Liver (tissue), 9 donors: Measurements from ENCODE around the gene CTDSP2. TPM values are rescaled to one million over a fixed set of nuclear protein-coding genes. Genes with fewer than 3 reads are reported as not detected.
A peak's percentile ranks its signal among the peaks of the same experiment; 100 is the strongest.

ENCODE experiments used
- DNase-seq: peaks from one replicate; pipeline ENCODE4 v3.0.0-alpha.2; 2017; ENCODE audit warnings: low spot score
- H3K27ac ChIP-seq, 2 donors: one replicate each; pipeline ENCODE4 v1.7.0; 2013; ENCODE audit warnings: inconsistent platforms in 2 of 2, low read length in 2 of 2, control low read depth in 1 of 2, low read depth in 1 of 2, mild to moderate bottlenecking in 1 of 2
- H3K27me3 ChIP-seq, 4 donors: one replicate each; pipeline versions ENCODE4 v1.6.1 to v1.7.0; 2013; ENCODE audit warnings: low read length in 3 of 4, inconsistent platforms in 1 of 4, mild to moderate bottlenecking in 1 of 4, moderate library complexity in 1 of 4; ENCODE audit not compliant: control insufficient read depth in 4 of 4, insufficient read depth in 4 of 4
- H3K36me3 ChIP-seq, 4 donors: one replicate each; pipeline versions ENCODE4 v1.6.1 to v1.7.0; 2013; ENCODE audit warnings: low read length in 3 of 4, mild to moderate bottlenecking in 3 of 4, low read depth in 1 of 4, moderate library complexity in 1 of 4; ENCODE audit not compliant: control insufficient read depth in 4 of 4, insufficient read depth in 3 of 4
- H3K4me1 ChIP-seq, 4 donors: one replicate each; pipeline versions ENCODE4 v1.6.1 to v1.7.0; 2013; ENCODE audit warnings: low read length in 3 of 4, mild to moderate bottlenecking in 3 of 4, moderate library complexity in 1 of 4; ENCODE audit not compliant: control insufficient read depth in 4 of 4, insufficient read depth in 4 of 4
- H3K4me3 ChIP-seq, 3 donors: one replicate each; pipeline versions ENCODE4 v1.6.1 to v1.7.0; 2013; ENCODE audit warnings: low read length in 3 of 3, control low read depth in 1 of 3, low read depth in 1 of 3, mild to moderate bottlenecking in 1 of 3
- H3K9ac ChIP-seq, 2 donors: one replicate each; pipeline ENCODE4 v1.7.0; 2013; ENCODE audit warnings: low read length in 2 of 2, mild to moderate bottlenecking in 2 of 2, moderate library complexity in 2 of 2, control low read depth in 1 of 2, low read depth in 1 of 2
- H3K9me3 ChIP-seq, 4 donors: one replicate each; pipeline versions ENCODE4 v1.6.1 to v1.7.0; 2013; ENCODE audit warnings: low read length in 3 of 4; ENCODE audit not compliant: control insufficient read depth in 4 of 4
- ATF3 ChIP-seq: IDR thresholded peaks from 2 replicates; pipeline ENCODE4 v1.6.1; 2016; ENCODE audit warnings: antibody characterized with exemption
- CTCF ChIP-seq: fragments of 150-350 bp; IDR thresholded peaks from 2 replicates; pipeline ENCODE4 v1.5.1; 2017; ENCODE audit warnings: improper control_type of control experiment, low read depth, low read length; ENCODE audit not compliant: missing input control
- EGR1 ChIP-seq, 2 donors: IDR thresholded peaks; 2 replicates each; pipeline ENCODE4 v1.6.1; 2016 to 2018; ENCODE audit warnings: antibody characterized with exemption in 2 of 2, low read depth in 2 of 2
- GABPA ChIP-seq, 2 donors: IDR thresholded peaks in 1 of 2; conservative IDR thresholded peaks in 1 of 2; 2 replicates each; pipeline ENCODE4 v1.6.1; 2016; ENCODE audit warnings: antibody characterized with exemption in 2 of 2, mild to moderate bottlenecking in 1 of 2, moderate library complexity in 1 of 2
- HNF4A ChIP-seq, 2 donors: conservative IDR thresholded peaks; 2 replicates each; pipeline ENCODE4 v1.6.1; 2016; ENCODE audit warnings: antibody characterized with exemption in 2 of 2, mild to moderate bottlenecking in 2 of 2
- JUND ChIP-seq, 2 donors: IDR thresholded peaks; 2 replicates each; pipeline ENCODE4 v1.6.1; 2016; ENCODE audit warnings: antibody characterized with exemption in 2 of 2
- MAX ChIP-seq: IDR thresholded peaks from 2 replicates; pipeline ENCODE4 v1.6.1; 2016; ENCODE audit warnings: antibody characterized with exemption
- RAD21 ChIP-seq, 2 donors: IDR thresholded peaks; 2 replicates each; pipeline ENCODE4 v1.6.1; 2016; ENCODE audit warnings: antibody characterized with exemption in 2 of 2, mild to moderate bottlenecking in 2 of 2
- REST ChIP-seq: IDR thresholded peaks from 2 replicates; pipeline ENCODE4 v1.6.1; 2016; ENCODE audit warnings: antibody characterized with exemption, mild to moderate bottlenecking
- RXRA ChIP-seq, 2 donors: IDR thresholded peaks; 2 replicates each; pipeline ENCODE4 v1.6.1; 2017 to 2018; ENCODE audit warnings: antibody characterized with exemption in 2 of 2, mild to moderate bottlenecking in 1 of 2
- SP1 ChIP-seq: IDR thresholded peaks from 2 replicates; pipeline ENCODE4 v1.6.1; 2018; ENCODE audit warnings: antibody characterized with exemption, mild to moderate bottlenecking
- TAF1 ChIP-seq: conservative IDR thresholded peaks from 2 replicates; pipeline ENCODE4 v1.6.1; 2016; ENCODE audit warnings: antibody characterized with exemption, mild to moderate bottlenecking
- ZBTB33 ChIP-seq: IDR thresholded peaks from 2 replicates; pipeline ENCODE4 v1.6.1; 2016; ENCODE audit warnings: antibody characterized with exemption
- WGBS: extraction: QIAGEN DNeasy Blood & Tissue Kit; methylation state at CpG from one replicate; pipeline ENCODE4 v1.1.7; 2013; 5-methylcytosine and 5-hydroxymethylcytosine counted together
- polyA plus RNA-seq, 2 donors: library from polyadenylated mRNA; stranded (reverse) in 1 of 2; unstranded in 1 of 2; fragments of 200-250 nt in 1 of 2; fragments of >200 nt in 1 of 2; fragmentation: Nextera tagmentation in 1 of 2; extraction: Ambion mirVana in 1 of 2; gene quantifications; one replicate each; pipeline versions ENCODE4 v1.2.1 to v1.2.3, GENCODE V29; 2013 to 2015
- total RNA-seq, 2 donors: library from RNA; depleted of rRNA; stranded (reverse); fragments of >200 nt; gene quantifications; one replicate each; pipeline ENCODE4 v1.2.3, GENCODE V29; 2014
- donor health status: healthy.
- donor health status: healthy.
- donor health status: healthy.
- donor health status: healthy.
- donor health status: healthy.

CTDSP2 gene
- total and polyA plus RNA-seq, 4 donors = 20.1 to 60.9 (median 43.7) TPM

- H3K4me3 ChIP-seq = no peak overlapping the region
- DNase-seq = no peak
- WGBS = 90% methylated on average over 6 of the region's 6 CpGs
- H3K9ac ChIP-seq = peak overlapping the region in 1 of 2 donors; percentile 22
- peaks cover 0 to 19% (median 3%) of the 10 kb centered on the region in 4 donors for H3K4me1 ChIP-seq
- H3K9me3 ChIP-seq = no peaks in the 10 kb centered on the region
- TF ChIP-seq CTCF = no peak
- no peak for TF ChIP-seq RXRA (IDR thresholded peaks at IDR 0.05)
- TF ChIP-seq REST = no peak
- TF ChIP-seq RAD21 (IDR thresholded peaks at IDR 0.05) = no peak
- no peak for TF ChIP-seq MAX
- no peak for TF ChIP-seq TAF1
- no peak for TF ChIP-seq HNF4A (conservative IDR thresholded peaks at IDR 0.05)
- no peak for TF ChIP-seq JUND (IDR thresholded peaks at IDR 0.05)
- no peak for TF ChIP-seq GABPA (IDR thresholded peaks at IDR 0.05 in 1 of 2, conservative IDR thresholded peaks at IDR 0.05 in 1 of 2)
- TF ChIP-seq EGR1 (IDR thresholded peaks at IDR 0.05; ENCODE audit: low read depth in 2 of 2) = no peak
- no peak for TF ChIP-seq ATF3
- no peak for TF ChIP-seq SP1
- TF ChIP-seq ZBTB33 = no peak
- no peaks in the 10 kb centered on the region for H3K36me3 ChIP-seq
- peak overlapping the region; percentile 84 to 93 for H3K27ac ChIP-seq
- H3K27me3 ChIP-seq = no peaks in the 10 kb centered on the region
Observed at GRCh38 chr12:57894399-57895292, 48.1 kb upstream of the CTDSP2 start.
